Prostate gland (tissue), 2 donors: ENCODE data around the gene ZBTB7C. TPM values are rescaled to one million over a fixed set of nuclear protein-coding genes. Genes with fewer than 3 reads are reported as not detected.
A peak's percentile ranks its signal among the peaks of the same experiment; 100 is the strongest.

Source experiments
- DNase-seq: peaks from one replicate; pipeline ENCODE4 v3.0.0-alpha.2; 2019; ENCODE audit warnings: low spot score
- H3K27ac ChIP-seq, 2 donors: fragments of 200-600 bp; sonication (generic); 2 replicates each; pipeline ENCODE4 v1.5.1; 2017 to 2019
- H3K27me3 ChIP-seq: fragments of 200-600 bp; sonication (generic); replicated peaks from 2 replicates; pipeline ENCODE4 v1.5.1; 2019; ENCODE audit not compliant: insufficient read depth
- H3K36me3 ChIP-seq, 2 donors: fragments of 200-600 bp; sonication (generic); 1 replicate in 1 of 2; 2 replicates in 1 of 2; pipeline versions ENCODE4 v1.5.1 to v1.8.1; 2017 to 2019
- H3K4me1 ChIP-seq: fragments of 200-600 bp; sonication (generic); replicated peaks from 2 replicates; pipeline ENCODE4 v1.5.1; 2019
- H3K4me3 ChIP-seq, 2 donors: fragments of 200-600 bp; sonication (generic); 2 replicates each; pipeline ENCODE4 v1.5.1; 2017 to 2019
- H3K9me3 ChIP-seq: fragments of 200-600 bp; sonication (generic); 2 replicates; pipeline ENCODE4 v1.5.1; 2017
- CTCF ChIP-seq, 4 experiments: fragments of 200-600 bp in 2 of 4; fragments of 450-650 bp in 2 of 4; sonication (generic) in 2 of 4; IDR thresholded peaks; 1 replicate in 3 of 4; 2 replicates in 1 of 4; pipeline ENCODE4 v1.5.1; 2016 to 2019; ENCODE audit warnings: antibody characterized with exemption in 4 of 4, mild to moderate bottlenecking in 2 of 4, moderate library complexity in 2 of 4
- POLR2A ChIP-seq: fragments of 450-650 bp; IDR thresholded peaks from one replicate; pipeline ENCODE4 v1.6.1; 2016; ENCODE audit warnings: antibody characterized with exemption, mild to moderate bottlenecking
- POLR2AphosphoS5 ChIP-seq: sonication (generic); formaldehyde crosslinking; IDR thresholded peaks from one replicate; pipeline ENCODE4 v1.6.1; 2017; ENCODE audit warnings: antibody characterized with exemption
- WGBS: methylation state at CpG from one replicate; pipeline ENCODE4 v1.1.5; 2018; 5-methylcytosine and 5-hydroxymethylcytosine counted together
- intact Hi-C: fragments of 100-400 bp; cut with DNase I; formaldehyde crosslinking; loops from one replicate; pipeline ENCODE4 v1.14.2; 2022
- total RNA-seq, 2 donors: library from RNA; depleted of rRNA; stranded (reverse); fragments of >200 nt; gene quantifications; one replicate each; pipeline ENCODE4 v1.1.0, GENCODE V29; 2016

ZBTB7C gene
- total RNA-seq, 2 donors from 2014 or later, result 14.7 to 48.9 TPM

DNA sequence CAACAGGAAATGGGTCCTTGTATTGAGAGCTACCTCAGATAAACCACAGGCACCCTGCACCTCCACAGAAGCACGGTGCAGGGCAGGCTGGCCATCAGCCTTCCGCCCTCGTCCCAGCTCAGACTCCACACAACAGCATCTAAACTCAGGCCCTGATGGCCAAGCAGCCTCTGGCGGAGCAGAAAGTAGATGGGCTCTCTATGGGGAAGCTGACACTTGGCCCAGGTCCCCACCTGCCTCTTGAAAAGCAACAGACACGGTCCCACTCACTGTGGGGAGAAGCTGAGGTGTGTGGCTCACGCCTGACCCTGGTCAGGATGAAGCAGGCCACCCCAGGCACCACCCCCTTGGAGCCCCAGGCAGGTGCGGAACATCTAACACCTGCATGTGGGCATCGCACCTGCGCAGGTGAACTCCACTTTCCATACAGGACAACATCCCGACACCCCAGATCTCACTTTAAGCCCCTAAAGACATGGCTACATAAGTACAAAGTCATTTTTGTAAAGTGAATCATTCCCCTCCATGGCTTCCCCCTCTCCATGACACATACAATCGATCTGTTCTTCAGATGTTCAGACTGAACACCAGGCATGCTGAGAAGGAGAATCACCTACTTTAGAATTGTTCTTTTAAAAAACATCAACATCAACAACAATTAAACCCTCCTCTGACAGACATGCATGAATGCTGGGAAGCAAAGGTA, 208.4 kb downstream of the ZBTB7C start:
- Histone ChIP-seq H3K27ac (no peak overlapping the region), H3K36me3 (no peaks in the 10 kb centered on the region), H3K27me3 (no peaks in the 10 kb centered on the region), H3K9me3 (no peaks in the 10 kb centered on the region), H3K4me3 (no peak overlapping the region), H3K4me1 (no peaks in the 10 kb centered on the region)
- intact Hi-C loops, result no loop called here
- DNase-seq, result no peak
- TF ChIP-seq POLR2AphosphoS5 (no peak), CTCF (IDR thresholded peaks at IDR 0.05) (no peak), POLR2A (no peak)
- 92% methylated on average over 11 of the region's 11 CpGs for WGBS

- Histone ChIP-seq H3K27me3 (no peaks in the 10 kb centered on the region), H3K4me3 (no peak overlapping the region), H3K4me1 (no peaks in the 10 kb centered on the region), H3K9me3 (no peaks in the 10 kb centered on the region), H3K36me3 (no peaks in the 10 kb centered on the region), H3K27ac (no peak overlapping the region)
- 0% methylated on average over 3 of the region's 3 CpGs for WGBS
- intact Hi-C loops, result no loop called here
- TF ChIP-seq CTCF (IDR thresholded peaks at IDR 0.05) (no peak), POLR2AphosphoS5 (peak; percentile 17), POLR2A (no peak)
- no peak for DNase-seq
These were observed 209.8 kb downstream of the ZBTB7C start for GRCh38 chr18:48199399-48199798.

GRCh38 chr18:48197819-48198218, 211.4 kb downstream of the ZBTB7C start:
- 28% methylated on average over 2 of the region's 2 CpGs for WGBS
- intact Hi-C loops, result no loop called here
- H3K4me3 ChIP-seq, result no peak overlapping the region

DNA sequence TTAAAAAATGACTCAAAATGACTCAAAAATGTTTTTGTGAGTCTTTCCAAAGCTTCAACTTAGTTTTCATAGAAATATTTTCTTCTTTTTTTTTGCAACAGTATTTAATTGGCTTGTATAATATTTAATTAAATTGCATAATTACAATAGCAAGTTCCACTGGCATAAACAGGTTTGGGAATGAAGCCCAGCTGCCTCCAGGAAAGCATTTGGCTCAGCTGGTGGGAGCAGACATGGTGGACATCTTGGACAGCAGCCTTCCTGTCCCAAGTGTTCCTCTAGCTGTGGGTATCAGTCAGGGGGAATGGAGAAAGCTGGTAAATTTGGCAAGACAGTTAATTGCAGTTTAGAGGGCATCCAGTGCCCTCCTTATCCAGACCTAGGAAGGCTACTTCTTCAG, 213.4 kb downstream of the ZBTB7C start:
- TF ChIP-seq POLR2AphosphoS5 (no peak), CTCF (IDR thresholded peaks at IDR 0.05) (no peak), POLR2A (no peak)
- H3K4me3 ChIP-seq, result no peak overlapping the region
- no peaks in the 10 kb centered on the region for H3K9me3 ChIP-seq
- no peak overlapping the region for H3K27ac ChIP-seq
- no peaks in the 10 kb centered on the region for H3K4me1 ChIP-seq
- no peak for DNase-seq
- intact Hi-C loops, result no loop called here
- no peaks in the 10 kb centered on the region for H3K27me3 ChIP-seq
- no peaks in the 10 kb centered on the region for H3K36me3 ChIP-seq

More at GRCh38 chr18:48197819-48198218, 211.4 kb downstream of the ZBTB7C start:
- H3K36me3 ChIP-seq, result no peaks in the 10 kb centered on the region
- H3K9me3 ChIP-seq, result no peaks in the 10 kb centered on the region
- no peaks in the 10 kb centered on the region for H3K4me1 ChIP-seq
- DNase-seq, result no peak
- no peaks in the 10 kb centered on the region for H3K27me3 ChIP-seq
- H3K27ac ChIP-seq, result no peak overlapping the region
- TF ChIP-seq CTCF (IDR thresholded peaks at IDR 0.05), result no peak
- TF ChIP-seq POLR2A, result no peak
- TF ChIP-seq POLR2AphosphoS5, result no peak

DNA sequence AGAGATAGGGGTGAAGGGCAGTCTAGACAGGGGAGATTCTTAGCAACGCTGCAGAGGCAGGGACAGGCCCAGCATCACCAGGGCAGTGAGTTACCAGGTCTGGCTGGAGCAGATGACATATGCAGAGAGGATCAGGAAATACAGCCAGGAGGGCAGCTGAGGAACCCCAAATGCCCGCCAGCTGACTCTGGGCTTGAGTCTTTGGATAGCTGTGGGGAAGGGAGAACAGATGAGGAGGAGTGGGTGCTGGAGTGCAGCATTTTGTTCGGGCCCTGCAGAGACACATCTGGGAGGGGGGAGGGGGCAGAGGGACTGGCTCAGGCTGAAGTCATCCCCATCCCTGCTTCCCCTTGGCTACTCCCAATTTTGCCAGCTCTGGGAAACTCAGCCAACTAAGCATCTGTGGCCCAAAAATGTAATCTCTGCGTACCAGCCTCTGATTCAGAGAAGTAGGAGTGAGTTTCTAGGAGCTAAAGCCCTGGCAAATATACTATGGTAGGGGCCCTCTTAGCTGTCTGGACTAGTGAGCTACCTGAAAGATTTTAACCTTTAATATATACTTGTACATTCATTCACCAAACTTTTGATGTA, 214.5 kb downstream of the ZBTB7C start:
- no peak for DNase-seq
- H3K4me1 ChIP-seq, result no peaks in the 10 kb centered on the region
- H3K9me3 ChIP-seq, result no peaks in the 10 kb centered on the region
- no peak for TF ChIP-seq CTCF (IDR thresholded peaks at IDR 0.05)
- TF ChIP-seq POLR2AphosphoS5, result no peak
- no peak for TF ChIP-seq POLR2A
- no peak overlapping the region for H3K4me3 ChIP-seq
- 84% methylated on average over 4 of the region's 4 CpGs for WGBS
- no peaks in the 10 kb centered on the region for H3K36me3 ChIP-seq
- no peak overlapping the region for H3K27ac ChIP-seq
- H3K27me3 ChIP-seq, result no peaks in the 10 kb centered on the region
- intact Hi-C loops, result no loop called here
